Large intestine (tissue), 3 donors: ENCODE results near the gene UGDH. TPM values are rescaled to one million over a fixed set of nuclear protein-coding genes. Genes with fewer than 3 reads are reported as not detected.

Experiments used
- DNase-seq, 2 donors: peaks; one replicate each; pipeline versions ENCODE4 v3.0.0 to v3.0.0-alpha.2; 2013
- H3K27ac ChIP-seq: one replicate; pipeline ENCODE4 v1.5.1; 2013; ENCODE audit warnings: low read length
- H3K27me3 ChIP-seq: 2 replicates; pipeline ENCODE4 v1.6.1; 2013; ENCODE audit warnings: low read length; ENCODE audit not compliant: control insufficient read depth, insufficient read depth
- H3K36me3 ChIP-seq: 2 replicates; pipeline ENCODE4 v1.6.1; 2013; ENCODE audit warnings: low read length; ENCODE audit not compliant: control insufficient read depth, insufficient read depth
- H3K4me1 ChIP-seq: one replicate; pipeline ENCODE4 v1.6.1; 2013; ENCODE audit warnings: low read length; ENCODE audit not compliant: control insufficient read depth, insufficient read depth
- H3K4me3 ChIP-seq: one replicate; pipeline ENCODE4 v1.5.1; 2013; ENCODE audit warnings: low read length
- H3K9me3 ChIP-seq: one replicate; pipeline ENCODE4 v1.6.1; 2013; ENCODE audit warnings: mild to moderate bottlenecking, low read depth, low read length, moderate library complexity; ENCODE audit not compliant: control insufficient read depth
- WGBS: methylation state at CpG from one replicate; pipeline ENCODE4 v1.1.5; 2013; ENCODE audit warnings: low lambda C conversion rate; ENCODE audit not compliant: insufficient coverage; 5-methylcytosine and 5-hydroxymethylcytosine counted together
- polyA plus RNA-seq: library from polyadenylated mRNA; unstranded; fragments of 120-200 nt; gene quantifications from one replicate; pipeline ENCODE4 v1.2.1, GENCODE V29; 2013

The UGDH gene
- polyA plus RNA-seq, 1 donor = 64.2 TPM

DNA sequence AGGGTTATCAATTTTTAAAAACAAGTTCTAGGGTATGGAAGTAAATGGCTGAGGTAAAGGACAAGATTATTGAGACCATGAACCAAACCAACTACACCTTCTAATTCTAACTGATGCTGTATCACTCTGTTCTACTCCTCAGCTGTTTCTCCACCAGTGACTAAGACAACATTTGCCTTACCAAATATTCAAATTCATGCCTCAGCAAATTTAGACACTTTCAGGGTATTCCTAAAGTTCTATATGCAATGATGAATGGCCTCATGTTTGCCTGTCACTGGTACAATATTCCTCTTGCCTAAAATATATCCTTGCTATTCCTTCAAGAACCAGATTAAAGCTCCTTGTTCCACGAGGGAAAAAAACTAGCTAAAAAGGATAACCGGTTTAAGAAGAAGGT is 73.5 kb downstream of the UGDH start:
- Histone ChIP-seq H3K4me3 (no peak overlapping the region), H3K27ac (no peak overlapping the region), H3K4me1 (peaks cover 19% of the 10 kb centered on the region), H3K27me3 (no peaks in the 10 kb centered on the region), H3K36me3 (peaks cover 55% of the 10 kb centered on the region), H3K9me3 (no peaks in the 10 kb centered on the region)
- no peak for DNase-seq
- no CpG with 5 or more reads among the region's 2 CpGs for WGBS

DNA sequence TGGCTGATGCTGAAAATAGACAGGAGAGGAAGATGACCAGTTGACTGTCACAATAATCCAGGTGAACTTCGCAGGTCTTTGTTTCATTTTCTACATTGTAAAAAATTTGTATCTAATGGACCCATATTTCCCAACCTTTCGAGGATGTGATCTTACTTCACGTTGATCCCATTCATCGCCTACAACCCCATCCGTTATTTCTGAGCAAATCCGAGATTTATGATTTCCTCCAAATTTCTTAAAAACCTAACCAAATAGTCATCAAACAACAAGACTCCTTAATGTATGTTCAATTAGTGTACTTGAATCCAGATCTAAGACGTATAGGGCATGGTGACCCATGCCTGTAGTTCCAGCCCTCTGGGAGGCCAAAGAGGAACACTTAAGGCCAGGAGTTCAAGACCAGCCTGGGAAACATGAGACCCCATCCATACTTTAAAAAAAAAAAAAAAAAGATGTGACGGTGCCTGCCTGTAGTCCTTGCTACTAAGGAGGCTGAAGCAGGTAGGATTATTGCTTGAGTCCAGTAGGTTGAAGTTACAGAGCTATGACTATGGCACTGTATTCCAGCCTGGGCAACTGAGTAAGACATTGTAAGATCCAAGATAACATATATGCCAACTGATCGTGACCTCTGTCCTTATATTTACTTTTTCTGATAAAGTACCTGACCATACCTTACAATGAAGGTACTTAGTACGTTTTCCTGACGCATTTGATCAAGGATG is 74.2 kb downstream of the UGDH start:
- no peak for DNase-seq

DNA sequence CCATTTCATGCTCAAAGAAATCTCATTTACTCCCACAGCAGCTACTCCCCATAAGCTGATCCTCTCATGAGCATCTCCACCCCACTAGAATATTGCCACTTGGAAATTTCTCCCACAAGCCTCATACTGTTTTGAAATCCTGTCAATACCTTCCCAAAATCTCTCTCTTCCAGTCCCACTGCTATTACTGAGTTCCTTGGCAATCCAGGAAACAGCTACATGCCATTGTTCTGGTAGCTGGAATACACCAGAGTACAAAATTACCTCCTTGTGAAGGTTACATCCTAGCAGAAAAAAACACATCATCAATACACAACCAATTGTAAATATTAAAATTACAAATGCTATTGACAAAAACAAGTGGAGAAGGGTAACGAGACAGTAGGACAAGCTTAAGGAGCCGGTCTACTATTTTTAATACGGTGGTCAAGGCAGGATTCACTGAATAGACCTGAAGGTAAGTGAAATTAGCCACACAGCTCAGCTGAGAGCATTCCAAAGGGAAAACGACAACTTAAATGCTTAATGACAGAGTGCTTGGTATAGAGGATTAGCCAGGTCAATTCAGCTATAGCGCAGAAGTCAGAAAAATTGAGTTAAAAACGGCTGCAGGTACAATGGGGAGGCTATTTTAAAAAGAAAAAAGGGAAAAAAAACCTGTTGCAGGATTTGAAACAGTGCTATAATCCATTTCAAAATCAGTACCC is 74.9 kb downstream of the UGDH start:
- DNase-seq = no peak
- Histone ChIP-seq H3K27me3 (no peaks in the 10 kb centered on the region), H3K9me3 (no peaks in the 10 kb centered on the region), H3K4me1 (peaks cover 15% of the 10 kb centered on the region), H3K36me3 (peaks cover 51% of the 10 kb centered on the region), H3K27ac (no peak overlapping the region), H3K4me3 (no peak overlapping the region)
- WGBS = 98% methylated on average over 6 of the region's 6 CpGs

More for the DNA sequence above, 74.2 kb downstream of the UGDH start:
- H3K4me1 ChIP-seq = peaks cover 19% of the 10 kb centered on the region
- no peak overlapping the region for H3K4me3 ChIP-seq
- H3K36me3 ChIP-seq = peaks cover 55% of the 10 kb centered on the region
- no peaks in the 10 kb centered on the region for H3K27me3 ChIP-seq
- no peak overlapping the region for H3K27ac ChIP-seq
- no peaks in the 10 kb centered on the region for H3K9me3 ChIP-seq
- 83% methylated on average over 7 of the region's 11 CpGs for WGBS

DNA sequence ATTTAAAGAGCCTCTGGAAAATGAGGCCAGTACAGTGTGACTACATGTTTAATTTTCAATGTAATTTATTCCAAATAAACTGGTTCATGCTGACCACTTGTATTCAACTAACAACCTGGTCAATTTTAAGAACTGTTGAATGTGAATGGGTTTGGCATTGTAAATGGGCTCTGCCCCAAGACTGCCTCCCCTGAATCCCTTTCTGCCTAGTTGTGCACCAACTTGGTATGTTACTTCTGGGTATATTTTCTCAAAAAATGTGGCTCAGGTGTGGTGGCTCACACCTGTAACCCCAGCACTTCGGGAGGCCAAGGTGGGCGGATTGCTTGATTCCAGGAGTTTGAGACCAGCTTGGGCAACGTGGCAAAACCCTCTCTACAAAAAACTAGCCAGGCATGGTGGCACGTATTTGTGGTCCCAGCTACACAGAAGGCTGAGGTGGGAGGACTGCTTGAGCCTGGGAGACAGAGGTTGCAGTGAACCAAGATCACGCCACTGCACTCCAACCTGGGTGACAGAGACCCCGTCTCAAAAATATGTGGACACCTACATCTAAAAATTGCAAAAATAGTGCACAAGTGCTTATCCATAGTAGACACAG is 75.7 kb downstream of the UGDH start:
- WGBS = no CpG with 5 or more reads among the region's 6 CpGs
- H3K27ac ChIP-seq = no peak overlapping the region

DNA sequence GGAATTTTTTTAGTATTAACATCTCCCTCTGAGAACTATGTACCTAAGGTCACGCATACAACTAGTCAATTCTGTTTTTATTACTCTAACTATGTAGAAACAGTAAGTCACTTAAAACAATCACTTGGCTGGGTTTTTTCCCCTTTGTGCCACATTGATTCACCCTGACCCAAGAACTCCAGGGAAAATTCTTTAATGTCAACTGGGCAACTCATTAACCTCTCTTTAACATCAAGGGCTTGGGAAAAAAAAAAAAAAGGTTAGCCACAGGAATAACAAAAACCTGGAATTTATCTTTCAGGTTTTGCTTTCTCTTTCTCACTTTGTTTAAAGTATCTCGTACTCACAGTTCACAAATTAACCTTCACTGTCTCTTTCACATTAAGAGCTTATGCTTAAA is 76.6 kb downstream of the UGDH start:
- Histone ChIP-seq H3K9me3 (peaks cover 5% of the 10 kb centered on the region), H3K4me1 (peaks cover 6% of the 10 kb centered on the region), H3K36me3 (peaks cover 35% of the 10 kb centered on the region), H3K27me3 (no peaks in the 10 kb centered on the region), H3K27ac (no peak overlapping the region), H3K4me3 (no peak overlapping the region)
- WGBS = 7% methylated on average over 2 of the region's 2 CpGs
- peak in 1 of 2 donors; percentile 26 for DNase-seq

More for the DNA sequence above, 75.7 kb downstream of the UGDH start:
- peaks cover 7% of the 10 kb centered on the region for H3K4me1 ChIP-seq
- DNase-seq = no peak
- peaks cover 43% of the 10 kb centered on the region for H3K36me3 ChIP-seq
- no peaks in the 10 kb centered on the region for H3K27me3 ChIP-seq
- no peak overlapping the region for H3K4me3 ChIP-seq
- H3K9me3 ChIP-seq = peaks cover 3% of the 10 kb centered on the region

Other genes starting within 250 kb of the UGDH start
- 40.8 TPM for gene RFC1, start 161.1 kb downstream of the UGDH start, polyA plus RNA-seq
- gene KLB, start 120.5 kb downstream of the UGDH start, polyA plus RNA-seq = 0.75 TPM
- gene RPL9, start 68.5 kb downstream of the UGDH start, polyA plus RNA-seq = 1,880 TPM
- 30.0 TPM for gene LIAS, start 68.4 kb downstream of the UGDH start, polyA plus RNA-seq
- gene SMIM14, start 111.4 kb upstream of the UGDH start, polyA plus RNA-seq = 21.6 TPM
- gene UBE2K, start 170.7 kb upstream of the UGDH start, polyA plus RNA-seq = 55.5 TPM